HG03575 (cell line): ENCODE results near the gene CHML.
"Not testable (repeated sequence)": the region's sequence is repeated elsewhere in the genome, so short reads cannot be mapped to it uniquely, and the experiment has no call there.

Experiments used
- ATAC-seq: cut with Tn5 transposase; IDR thresholded peaks from one replicate; pipeline ENCODE4 v1.9.1; 2021; ENCODE audit not compliant: unreplicated experiment, insufficient number of reproducible peaks, low FRiP score; ENCODE audit errors: extremely low read depth

CHML gene

GRCh38 chr1:241640149-241640866 lies at the start of gene CHML, which contains the start of gene OPN3:
CHML (minus strand) TSS chr1:241640369; CDS start chr1:241635766, 4,603 bp downstream.
OPN3 (minus strand) TSS chr1:241640369; CDS start chr1:241640254, 115 bp downstream.
- peak; percentile 35 for ATAC-seq

GRCh38 chr1:241688940-241689368 lies 48.8 kb upstream of the CHML start:
- no peak for ATAC-seq

GRCh38 chr1:241684108-241684507 lies 43.9 kb upstream of the CHML start:
- no peak for ATAC-seq

- ATAC-seq: no peak
These were observed 42.8 kb upstream of the CHML start for GRCh38 chr1:241682921-241683320.

GRCh38 chr1:241681861-241682448 lies 41.8 kb upstream of the CHML start:
- ATAC-seq: not testable (repeated sequence)

- no peak for ATAC-seq
These were observed 39.8 kb upstream of the CHML start for GRCh38 chr1:241679961-241680360.

GRCh38 chr1:241679404-241679803 lies 39.2 kb upstream of the CHML start:
- no peak for ATAC-seq

- no peak for ATAC-seq
These were observed 38.4 kb upstream of the CHML start for GRCh38 chr1:241678536-241678935.

- ATAC-seq: peak; percentile 92
These were observed 37.0 kb upstream of the CHML start for GRCh38 chr1:241677201-241677600.

- no peak for ATAC-seq
These were observed 35.8 kb upstream of the CHML start for GRCh38 chr1:241675983-241676382.

GRCh38 chr1:241674805-241675384 lies 34.7 kb upstream of the CHML start:
- no peak for ATAC-seq

- ATAC-seq: no peak
These were observed 32.1 kb upstream of the CHML start for GRCh38 chr1:241672301-241672700.

- no peak for ATAC-seq
These were observed 26.2 kb upstream of the CHML start for GRCh38 chr1:241666419-241666818.

GRCh38 chr1:241660424-241660972 lies 20.3 kb upstream of the CHML start:
- ATAC-seq: no peak

GRCh38 chr1:241659016-241659415 lies 18.8 kb upstream of the CHML start:
- ATAC-seq: not testable (repeated sequence)

- no peak for ATAC-seq
These were observed 18.1 kb upstream of the CHML start for GRCh38 chr1:241658081-241658793.

GRCh38 chr1:241654641-241655040 lies 14.5 kb upstream of the CHML start:
- ATAC-seq: no peak

- ATAC-seq: no peak
These were observed 13.8 kb upstream of the CHML start for GRCh38 chr1:241654019-241654418.

- no peak for ATAC-seq
These were observed 11.8 kb upstream of the CHML start, which contains the start of gene WDR64 for GRCh38 chr1:241652012-241652411. WDR64 (plus strand) TSS chr1:241652281; CDS start chr1:241652485, 204 bp downstream.
